Pancreas (tissue), 10 donors: Measurements from ENCODE around the gene CORO7. TPM values are rescaled to one million over a fixed set of nuclear protein-coding genes. Genes with fewer than 3 reads are reported as not detected.

Experiments
- ATAC-seq, 4 donors: fragments of 200-7000 bp; cut with Tn5 transposase; one replicate each; pipeline versions ENCODE4 v1.8.0 to v1.9.1; 2020; ENCODE audit warnings: mild to moderate bottlenecking in 4 of 4, moderate library complexity in 4 of 4
- DNase-seq, 6 donors: peaks; one replicate each; pipeline ENCODE4 v3.0.0-alpha.2; 2020
- FAIRE-seq: peaks from 2 replicates; lab custom pipeline; 2012; peaks lifted over from hg19 to GRCh38; lab: Jason Lieb, UNC
- H3K27ac ChIP-seq, 4 donors: fragments of 200-600 bp; sonication (generic); 1 replicate in 3 of 4; 2 replicates in 1 of 4; pipeline versions ENCODE4 v1.5.0 to v1.8.0; 2020
- H3K27me3 ChIP-seq, 4 donors: fragments of 200-600 bp; one replicate each; pipeline ENCODE4 v1.8.0; 2021
- H3K36me3 ChIP-seq, 3 donors: fragments of 200-600 bp; sonication (generic) in 1 of 3; one replicate each; pipeline versions ENCODE4 v1.5.0 to v1.8.0; 2020 to 2021
- H3K4me1 ChIP-seq, 3 donors: fragments of 200-600 bp; one replicate each; pipeline ENCODE4 v1.8.0; 2021
- H3K4me3 ChIP-seq, 4 donors: fragments of 200-600 bp; sonication (generic) in 2 of 4; one replicate each; pipeline versions ENCODE4 v1.5.0 to v1.8.0; 2020 to 2021
- H3K9me3 ChIP-seq, 4 donors: fragments of 200-600 bp; one replicate each; pipeline ENCODE4 v1.8.0; 2021
- WGBS, 2 donors: extraction: QIAGEN DNeasy Blood & Tissue Kit; methylation state at CpG; one replicate each; pipeline ENCODE4 v1.1.7; 2013; 5-methylcytosine and 5-hydroxymethylcytosine counted together
- intact Hi-C, 3 donors: fragments of 100-400 bp; cut with DNase I; formaldehyde crosslinking; loops; one replicate each; pipeline versions ENCODE4 v1.11.1 to v1.14.2; 2022
- polyA plus RNA-seq, 2 donors: library from polyadenylated mRNA; stranded (reverse); fragments of 200-250 nt; gene quantifications; one replicate each; pipeline ENCODE4 v1.2.3, GENCODE V29; 2013
- total RNA-seq, 6 donors: library from RNA; stranded (reverse); fragmentation: NEBNext Ultra II Directional in 4 of 6; extraction: Animal tissue kit (Norgen Biotek cat#: 25700) in 4 of 6; gene quantifications; one replicate each; pipeline versions ENCODE4 v1.2.1 to v1.2.4, GENCODE V29; 2021 to 2023
- TF ChIP-seq, protein P1 (sequence below), 4 donors: fragments of 200-600 bp; sonication (generic) in 3 of 4; IDR thresholded peaks; one replicate each; pipeline versions ENCODE4 v1.5.0 to v1.8.0; 2021; ENCODE audit warnings: antibody characterized with exemption in 4 of 4
- donor health status: healthy with polysubstance abuse.
- donor health status: DM: no; HTN: no; CAD: no; lungs with moderate emphysema.
- donor health status: DM: no; HTN: no; CAD: no.
- donor health status: control.
- donor health status: control.
- donor health status: Bipolar disorder and iron deficiency.
- donor health status: DM: yes; HTN: yes; CAD: no.
- donor health status: DM: no; HTN: no; CAD: no.
- donor health status: DM: no; HTN: no; CAD: no.
- donor health status: DM: yes; HTN: yes; CAD: no.

The CORO7 gene
- total and polyA plus RNA-seq, 8 donors, result 8.4 to 29.6 (median 18.7) TPM

DNA sequence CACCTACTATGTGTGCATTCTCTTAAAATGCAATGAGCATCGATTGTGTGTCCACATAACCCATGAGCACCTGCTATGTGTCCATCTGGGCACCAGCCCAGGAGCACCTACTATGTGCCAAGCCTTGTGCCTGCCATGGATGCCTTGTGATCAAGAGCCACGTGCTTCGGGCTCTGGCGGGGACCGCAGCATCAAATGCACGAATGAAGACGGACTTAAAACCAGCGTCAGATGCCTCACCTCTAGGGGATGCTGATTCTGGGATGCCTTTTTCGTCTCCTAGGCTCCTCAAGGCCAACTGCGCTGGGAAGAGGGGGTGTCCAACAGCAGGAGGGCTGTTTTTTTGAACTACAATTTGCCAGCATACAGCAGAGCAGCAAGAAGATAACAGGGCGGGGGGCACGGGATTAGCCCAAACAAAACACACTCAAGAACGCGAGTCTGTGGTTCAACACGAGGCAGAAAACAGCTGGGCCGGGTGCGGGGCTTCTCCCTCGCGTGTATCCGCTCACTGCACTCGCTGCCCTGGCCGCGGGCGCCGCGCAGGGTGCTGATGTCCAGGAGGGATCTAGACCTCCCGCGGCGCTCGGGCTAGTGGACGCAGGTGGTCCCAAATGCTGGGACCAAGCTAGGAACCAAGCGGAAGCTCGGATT is 101.7 kb downstream of the CORO7 start:
- TF ChIP-seq, protein P1, sequence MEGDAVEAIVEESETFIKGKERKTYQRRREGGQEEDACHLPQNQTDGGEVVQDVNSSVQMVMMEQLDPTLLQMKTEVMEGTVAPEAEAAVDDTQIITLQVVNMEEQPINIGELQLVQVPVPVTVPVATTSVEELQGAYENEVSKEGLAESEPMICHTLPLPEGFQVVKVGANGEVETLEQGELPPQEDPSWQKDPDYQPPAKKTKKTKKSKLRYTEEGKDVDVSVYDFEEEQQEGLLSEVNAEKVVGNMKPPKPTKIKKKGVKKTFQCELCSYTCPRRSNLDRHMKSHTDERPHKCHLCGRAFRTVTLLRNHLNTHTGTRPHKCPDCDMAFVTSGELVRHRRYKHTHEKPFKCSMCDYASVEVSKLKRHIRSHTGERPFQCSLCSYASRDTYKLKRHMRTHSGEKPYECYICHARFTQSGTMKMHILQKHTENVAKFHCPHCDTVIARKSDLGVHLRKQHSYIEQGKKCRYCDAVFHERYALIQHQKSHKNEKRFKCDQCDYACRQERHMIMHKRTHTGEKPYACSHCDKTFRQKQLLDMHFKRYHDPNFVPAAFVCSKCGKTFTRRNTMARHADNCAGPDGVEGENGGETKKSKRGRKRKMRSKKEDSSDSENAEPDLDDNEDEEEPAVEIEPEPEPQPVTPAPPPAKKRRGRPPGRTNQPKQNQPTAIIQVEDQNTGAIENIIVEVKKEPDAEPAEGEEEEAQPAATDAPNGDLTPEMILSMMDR (IDR thresholded peaks at IDR 0.05), result no peak
- Histone ChIP-seq H3K4me1 (peaks cover 7 to 30% (median 17%) of the 10 kb centered on the region in 3 donors), H3K4me3 (peak overlapping the region; percentile 43 to 67 (median 62)), H3K36me3 (no peaks in the 10 kb centered on the region), H3K9me3 (no peaks in the 10 kb centered on the region), H3K27ac (peak overlapping the region; percentile 78 to 94 (median 92)), H3K27me3 (no peaks in the 10 kb centered on the region)
- WGBS, 2 donors, result 3% methylated on average over 33 of the region's 33 CpGs
- peak; percentile 4 to 16 (median 12) for ATAC-seq
- intact Hi-C loops, result no loop called here
- peak in 4 of 6 donors; percentile 42 to 67 (median 59) for DNase-seq
- no peak for FAIRE-seq

DNA sequence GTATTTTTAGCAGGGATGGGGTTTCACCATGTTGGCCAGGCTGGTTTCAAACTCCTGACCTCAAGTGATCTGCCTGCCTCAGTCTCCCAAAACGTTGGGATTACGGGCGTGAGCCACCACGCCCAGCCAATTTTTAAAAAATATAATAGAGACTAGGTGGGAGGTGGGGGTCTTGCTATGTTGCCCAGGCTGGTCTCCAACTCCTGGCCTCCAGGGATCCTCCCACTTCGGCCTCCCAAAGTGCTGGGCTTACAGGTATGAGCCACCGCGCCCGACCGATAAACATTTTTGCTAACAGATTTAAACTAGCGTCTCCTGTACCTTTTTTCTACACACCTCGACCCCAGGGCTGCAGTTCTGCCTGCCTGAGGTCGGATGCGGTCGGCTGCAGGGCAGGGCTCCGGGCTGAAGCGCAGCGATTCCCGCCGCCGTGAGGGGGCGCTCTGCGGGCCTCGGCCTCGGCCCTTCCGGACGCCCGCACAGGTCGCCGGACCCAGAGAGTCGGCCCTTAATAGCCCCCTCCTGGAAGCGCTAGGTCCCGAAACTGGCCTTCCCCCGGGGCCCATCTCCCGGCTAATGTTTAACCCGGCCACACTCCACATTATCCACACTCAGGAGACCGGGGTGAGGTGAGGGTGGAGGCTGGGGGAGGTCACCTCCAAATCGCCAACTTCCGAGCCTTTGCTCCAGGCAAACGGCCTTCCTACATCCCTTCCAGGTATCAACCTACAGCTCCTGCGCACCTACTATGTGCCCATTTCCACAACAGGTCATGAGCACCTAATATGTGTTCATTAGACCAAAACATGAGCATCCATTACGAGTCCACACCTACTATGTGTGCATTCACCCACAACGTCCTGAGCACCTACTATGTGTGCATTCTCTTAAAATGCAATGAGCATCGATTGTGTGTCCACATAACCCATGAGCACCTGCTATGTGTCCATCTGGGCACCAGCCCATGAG is 102.5 kb downstream of the CORO7 start:
- ATAC-seq, result peak; percentile 56 to 68 (median 61)
- H3K9me3 ChIP-seq, result no peaks in the 10 kb centered on the region

DNA sequence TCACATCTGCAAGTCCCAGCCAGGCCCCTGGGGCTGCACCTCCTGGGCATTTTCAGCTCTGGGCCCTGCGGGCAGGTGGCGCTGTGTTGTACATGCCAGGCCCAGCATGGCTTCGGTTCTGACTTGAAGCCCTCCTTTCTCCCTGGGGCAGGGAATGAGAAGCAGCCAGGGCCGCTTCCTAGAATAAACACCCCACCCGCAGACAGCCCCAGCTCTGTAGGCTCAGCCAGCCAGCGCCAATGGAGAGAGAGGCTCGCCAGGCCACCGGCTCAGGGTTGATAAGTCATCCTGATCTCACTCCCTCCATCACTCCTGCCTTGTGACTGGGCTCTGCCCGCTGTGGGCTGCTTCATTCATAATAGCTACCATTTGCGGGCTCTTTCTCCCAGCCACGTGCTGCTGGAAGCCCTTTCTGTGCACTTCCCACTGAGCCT is 106.5 kb downstream of the CORO7 start:
- WGBS, 2 donors, result 28 to 32% methylated on average over 11 of the region's 11 CpGs
- peak in 3 of 4 donors; percentile 28 to 39 (median 29) for ATAC-seq
- no peaks in the 10 kb centered on the region for H3K27me3 ChIP-seq
- peaks cover 0 to 28% (median 0%) of the 10 kb centered on the region in 3 donors for H3K4me1 ChIP-seq
- no peaks in the 10 kb centered on the region for H3K9me3 ChIP-seq
- H3K4me3 ChIP-seq, result no peak overlapping the region
- TF ChIP-seq, protein P1 (IDR thresholded peaks at IDR 0.05), result peak; percentile 34 to 65 (median 48)
- intact Hi-C loops, result no loop called here
- H3K27ac ChIP-seq, result peak overlapping the region in 3 of 4 donors; percentile 27 to 84 (median 72)
- no peaks in the 10 kb centered on the region for H3K36me3 ChIP-seq
- no peak for FAIRE-seq
- peak; percentile 59 to 88 (median 78) for DNase-seq

More for the DNA sequence above, 102.5 kb downstream of the CORO7 start:
- Histone ChIP-seq H3K36me3 (no peaks in the 10 kb centered on the region), H3K4me1 (peaks cover 7 to 38% (median 17%) of the 10 kb centered on the region in 3 donors), H3K27ac (peak overlapping the region; percentile 78 to 94 (median 92)), H3K4me3 (peak overlapping the region in 2 of 4 donors; percentile 2 to 4), H3K27me3 (no peaks in the 10 kb centered on the region)
- FAIRE-seq (no peak), DNase-seq (peak; percentile 80 to 92 (median 89))
- intact Hi-C loops, result no loop called here
- 7 to 9% methylated on average over 38 to 43 of the region's 43 CpGs for WGBS, 2 donors
- TF ChIP-seq, protein P1 (IDR thresholded peaks at IDR 0.05), result peak; percentile 59 to 69 (median 66)

DNA sequence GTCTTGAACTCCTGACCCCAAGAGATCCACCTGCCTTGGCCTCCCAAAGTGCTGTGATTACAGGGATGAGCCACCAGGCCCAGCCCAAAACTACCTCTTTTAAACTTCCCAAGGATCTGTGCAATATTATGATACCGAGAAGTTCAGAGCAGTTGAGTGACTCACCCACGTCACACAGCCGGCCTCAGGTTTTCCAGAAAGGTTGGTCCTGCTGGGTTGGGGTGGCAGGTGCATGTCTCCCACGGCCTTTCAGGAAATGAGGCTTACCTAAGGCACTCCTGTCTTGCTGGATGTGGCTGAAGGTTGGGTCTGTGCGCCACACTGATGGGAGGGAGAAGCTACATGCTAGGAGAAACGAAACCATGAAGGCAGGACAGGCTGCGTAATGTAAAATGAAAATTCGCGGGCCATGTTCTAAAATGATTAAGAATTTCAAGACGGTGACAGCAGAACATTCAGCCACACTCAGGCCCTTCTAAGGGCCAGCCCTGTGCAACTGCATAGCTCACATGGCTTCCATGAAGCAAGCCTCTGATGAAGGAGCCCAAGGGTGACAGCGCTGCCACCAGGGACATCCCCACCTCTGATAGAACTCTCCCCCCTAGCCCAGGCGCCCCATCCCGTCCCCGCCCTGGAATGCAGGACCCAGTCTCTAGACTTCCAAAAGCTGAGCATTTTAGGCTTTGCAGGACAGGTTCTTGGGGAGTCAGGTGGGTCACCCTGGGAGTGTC is 107.1 kb downstream of the CORO7 start:
- H3K4me3 ChIP-seq, result no peak overlapping the region
- 48 to 52% methylated on average over 14 of the region's 14 CpGs for WGBS, 2 donors
- H3K4me1 ChIP-seq, result peaks cover 0 to 26% (median 0%) of the 10 kb centered on the region in 3 donors
- ATAC-seq, result peak; percentile 49 to 55 (median 51)
- TF ChIP-seq, protein P1 (IDR thresholded peaks at IDR 0.05), result no peak
- H3K27ac ChIP-seq, result peak overlapping the region in 3 of 4 donors; percentile 42 to 84 (median 72)
- no peak for FAIRE-seq
- no peaks in the 10 kb centered on the region for H3K9me3 ChIP-seq
- no peaks in the 10 kb centered on the region for H3K36me3 ChIP-seq
- DNase-seq, result peak in 5 of 6 donors; percentile 83 to 88 (median 86)
- intact Hi-C loops, result no loop called here
- H3K27me3 ChIP-seq, result no peaks in the 10 kb centered on the region
